Measurements from ENCODE around the gene LEUTX. TPM values are rescaled to one million over a fixed set of nuclear protein-coding genes. Genes with fewer than 3 reads are reported as not detected.
"Not testable (repeated sequence)": the region's sequence is repeated elsewhere in the genome, so short reads cannot be mapped to it uniquely, and the experiment has no call there.

Gene LEUTX
- total and polyA plus RNA-seq, 7 experiments from 2014 or later: not detected

DNA sequence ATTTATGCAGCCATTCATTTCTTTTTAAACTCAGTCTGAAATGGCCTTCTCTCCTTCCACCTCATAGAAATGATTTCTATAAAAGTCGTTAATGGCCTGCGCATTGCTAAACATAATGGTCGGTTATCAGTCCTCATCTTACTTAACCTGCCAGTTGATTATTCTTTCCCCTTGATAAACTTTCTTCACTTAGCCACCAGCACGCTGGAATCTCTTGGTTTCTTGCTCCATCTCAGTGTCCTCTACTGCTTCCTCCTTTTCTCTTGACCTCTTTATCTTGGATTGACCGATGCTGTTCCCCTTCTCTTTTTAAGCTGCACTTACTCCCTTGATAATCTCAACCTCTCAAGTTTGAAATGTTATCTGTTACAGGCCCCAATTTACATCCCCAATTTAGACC lies 28.7 kb upstream of the LEUTX start:
- Histone ChIP-seq H3K36me3 (ENCODE audit: control insufficient read depth in 2 of 3, insufficient read depth in 3 of 3, low read length in 3 of 3) (no peaks in the 10 kb centered on the region), H3K9me3 (ENCODE audit: control insufficient read depth in 2 of 3, low read length in 3 of 3) (no peaks in the 10 kb centered on the region), H3K27ac (ENCODE audit: low read depth, low read length) (no peak overlapping the region), H3K27me3 (ENCODE audit: control insufficient read depth in 2 of 2, insufficient read depth in 2 of 2, low read length in 2 of 2) (no peaks in the 10 kb centered on the region), H3K4me3 (ENCODE audit: low read length) (no peak overlapping the region), H3K4me1 (ENCODE audit: control insufficient read depth in 2 of 2, insufficient read depth in 2 of 2, low read length in 2 of 2) (no peaks in the 10 kb centered on the region)
- Mint-ChIP-seq H3K9me3 (no peaks in the 10 kb centered on the region), H3K4me1 (peaks cover 0 to 3% (median 0%) of the 10 kb centered on the region in 7 donors), H3K4me3 (no peak overlapping the region), H3K27me3 (peaks cover 0 to 16% (median 6%) of the 10 kb centered on the region in 5 donors), H3K36me3 (peaks cover 0 to 2% (median 0%) of the 10 kb centered on the region in 5 donors), H3K27ac (no peak overlapping the region)
- ATAC-seq (no peak), DNase-seq (no peak)
- ChIA-PET CTCF (no interaction called here), POLR2A (no interaction called here)
- intact Hi-C loops (cut with micrococcal nuclease): no loop called here

DNA sequence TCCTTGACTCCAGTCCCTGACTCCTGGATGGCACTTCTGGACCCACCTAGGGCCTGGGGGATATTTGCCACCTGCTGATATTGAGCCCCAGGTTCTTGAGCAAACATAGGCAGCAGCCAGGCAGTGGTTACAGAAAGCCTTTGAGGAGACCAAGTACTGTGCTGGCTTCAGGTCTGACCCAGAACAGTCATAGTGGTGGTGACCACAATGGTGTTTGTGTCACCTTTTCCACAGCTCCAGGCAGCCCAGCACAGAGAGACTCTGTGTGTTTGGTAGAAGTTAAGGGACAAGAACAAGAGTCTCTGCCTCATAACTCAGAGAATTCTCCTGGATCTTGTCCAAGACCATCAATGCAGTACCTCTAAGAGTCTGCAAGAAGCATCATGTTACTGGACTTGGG lies 26.3 kb upstream of the LEUTX start:
- H3K4me3 Mint-ChIP-seq: no peak overlapping the region
- Histone ChIP-seq H3K27me3 (ENCODE audit: control insufficient read depth in 2 of 2, insufficient read depth in 2 of 2, low read length in 2 of 2) (no peaks in the 10 kb centered on the region), H3K27ac (ENCODE audit: low read depth, low read length) (no peak overlapping the region), H3K36me3 (ENCODE audit: control insufficient read depth in 2 of 3, insufficient read depth in 3 of 3, low read length in 3 of 3) (no peaks in the 10 kb centered on the region), H3K9me3 (ENCODE audit: control insufficient read depth in 2 of 3, low read length in 3 of 3) (no peaks in the 10 kb centered on the region), H3K4me1 (ENCODE audit: control insufficient read depth in 2 of 2, insufficient read depth in 2 of 2, low read length in 2 of 2) (no peaks in the 10 kb centered on the region), H3K4me3 (ENCODE audit: low read length) (no peak overlapping the region)
- POLR2A ChIA-PET: no interaction called here
- DNase-seq: no peak
- CTCF ChIA-PET: no interaction called here
- no peak overlapping the region for H3K27ac Mint-ChIP-seq
- no peaks in the 10 kb centered on the region for H3K9me3 Mint-ChIP-seq
- H3K27me3 Mint-ChIP-seq: peaks cover 0 to 13% (median 8%) of the 10 kb centered on the region in 5 donors
- peaks cover 0 to 2% (median 0%) of the 10 kb centered on the region in 5 donors for H3K36me3 Mint-ChIP-seq
- intact Hi-C loops (cut with micrococcal nuclease): no loop called here
- H3K4me1 Mint-ChIP-seq: no peaks in the 10 kb centered on the region
- ATAC-seq: no peak

GRCh38 chr19:39752795-39753194 lies 25.9 kb upstream of the LEUTX start:
- H3K4me1 ChIP-seq (ENCODE audit: control insufficient read depth in 2 of 2, insufficient read depth in 2 of 2, low read length in 2 of 2): no peaks in the 10 kb centered on the region
- H3K9me3 ChIP-seq (ENCODE audit: control insufficient read depth in 2 of 3, low read length in 3 of 3): no peaks in the 10 kb centered on the region
- Mint-ChIP-seq H3K27ac (no peak overlapping the region), H3K4me3 (no peak overlapping the region), H3K4me1 (no peaks in the 10 kb centered on the region), H3K9me3 (no peaks in the 10 kb centered on the region), H3K36me3 (peaks cover 0 to 2% (median 0%) of the 10 kb centered on the region in 5 donors), H3K27me3 (peaks cover 2 to 15% (median 8%) of the 10 kb centered on the region in 5 donors)
- H3K4me3 ChIP-seq (ENCODE audit: low read length): no peak overlapping the region
- CTCF ChIA-PET: no interaction called here
- H3K36me3 ChIP-seq (ENCODE audit: control insufficient read depth in 2 of 3, insufficient read depth in 3 of 3, low read length in 3 of 3): no peaks in the 10 kb centered on the region
- no peaks in the 10 kb centered on the region for H3K27me3 ChIP-seq (ENCODE audit: control insufficient read depth in 2 of 2, insufficient read depth in 2 of 2, low read length in 2 of 2)
- DNase-seq (no peak), ATAC-seq (no peak)
- intact Hi-C loops (cut with micrococcal nuclease): no loop called here
- H3K27ac ChIP-seq (ENCODE audit: low read depth, low read length): no peak overlapping the region
- POLR2A ChIA-PET: interaction anchor here (1.1 kb wide), 1 partner anchor 76 kb away, joined by 4 read pairs; no protein-coding TSS in a partner anchor

GRCh38 chr19:39754544-39754943 lies 24.1 kb upstream of the LEUTX start:
- Mint-ChIP-seq H3K9me3 (no peaks in the 10 kb centered on the region), H3K27ac (no peak overlapping the region), H3K4me3 (no peak overlapping the region), H3K27me3 (peaks cover 5 to 22% (median 12%) of the 10 kb centered on the region in 5 donors), H3K4me1 (no peaks in the 10 kb centered on the region), H3K36me3 (peaks cover 0 to 2% (median 0%) of the 10 kb centered on the region in 5 donors)
- Histone ChIP-seq H3K36me3 (ENCODE audit: control insufficient read depth in 2 of 3, insufficient read depth in 3 of 3, low read length in 3 of 3) (no peaks in the 10 kb centered on the region), H3K9me3 (ENCODE audit: control insufficient read depth in 2 of 3, low read length in 3 of 3) (no peaks in the 10 kb centered on the region), H3K27me3 (ENCODE audit: control insufficient read depth in 2 of 2, insufficient read depth in 2 of 2, low read length in 2 of 2) (no peaks in the 10 kb centered on the region), H3K27ac (ENCODE audit: low read depth, low read length) (no peak overlapping the region), H3K4me3 (ENCODE audit: low read length) (no peak overlapping the region), H3K4me1 (ENCODE audit: control insufficient read depth in 2 of 2, insufficient read depth in 2 of 2, low read length in 2 of 2) (no peaks in the 10 kb centered on the region)
- CTCF ChIA-PET: interaction anchor here (1.5 kb wide), 1 partner anchor 10 kb away, joined by 4 read pairs; no protein-coding TSS in a partner anchor
- no peak for ATAC-seq
- intact Hi-C loops (cut with micrococcal nuclease): no loop called here
- POLR2A ChIA-PET: no interaction called here
- no peak for DNase-seq

- Histone ChIP-seq H3K9me3 (ENCODE audit: control insufficient read depth in 2 of 3, low read length in 3 of 3) (no peaks in the 10 kb centered on the region), H3K4me1 (ENCODE audit: control insufficient read depth in 2 of 2, insufficient read depth in 2 of 2, low read length in 2 of 2) (no peaks in the 10 kb centered on the region), H3K4me3 (ENCODE audit: low read length) (no peak overlapping the region), H3K27me3 (ENCODE audit: control insufficient read depth in 2 of 2, insufficient read depth in 2 of 2, low read length in 2 of 2) (no peaks in the 10 kb centered on the region), H3K36me3 (ENCODE audit: control insufficient read depth in 2 of 3, insufficient read depth in 3 of 3, low read length in 3 of 3) (no peaks in the 10 kb centered on the region), H3K27ac (ENCODE audit: low read depth, low read length) (no peak overlapping the region)
- no peak for ATAC-seq
- Mint-ChIP-seq H3K4me1 (peaks cover 0 to 4% (median 0%) of the 10 kb centered on the region in 7 donors), H3K27ac (no peak overlapping the region), H3K9me3 (no peaks in the 10 kb centered on the region), H3K36me3 (peaks cover 0 to 2% (median 0%) of the 10 kb centered on the region in 5 donors), H3K4me3 (no peak overlapping the region), H3K27me3 (peaks cover 5 to 22% (median 15%) of the 10 kb centered on the region in 5 donors)
- ChIA-PET CTCF (no interaction called here), POLR2A (no interaction called here)
- DNase-seq: no peak
- intact Hi-C loops (cut with micrococcal nuclease): no loop called here
Measured at GRCh38 chr19:39754971-39755370, 23.7 kb upstream of the LEUTX start.

- Histone ChIP-seq H3K4me1 (ENCODE audit: control insufficient read depth in 2 of 2, insufficient read depth in 2 of 2, low read length in 2 of 2) (no peaks in the 10 kb centered on the region), H3K36me3 (ENCODE audit: control insufficient read depth in 2 of 3, insufficient read depth in 3 of 3, low read length in 3 of 3) (no peaks in the 10 kb centered on the region), H3K27ac (ENCODE audit: low read depth, low read length) (no peak overlapping the region), H3K4me3 (ENCODE audit: low read length) (no peak overlapping the region), H3K27me3 (ENCODE audit: control insufficient read depth in 2 of 2, insufficient read depth in 2 of 2, low read length in 2 of 2) (no peaks in the 10 kb centered on the region), H3K9me3 (ENCODE audit: control insufficient read depth in 2 of 3, low read length in 3 of 3) (no peaks in the 10 kb centered on the region)
- Mint-ChIP-seq H3K27ac (no peak overlapping the region), H3K4me3 (no peak overlapping the region), H3K9me3 (no peaks in the 10 kb centered on the region), H3K36me3 (no peaks in the 10 kb centered on the region), H3K27me3 (peaks cover 5 to 24% (median 14%) of the 10 kb centered on the region in 5 donors), H3K4me1 (peaks cover 0 to 4% (median 0%) of the 10 kb centered on the region in 7 donors)
- ATAC-seq (no peak), DNase-seq (no peak)
- CTCF ChIA-PET: interaction anchor here (1.4 kb wide), 1 partner anchor 85 kb away, joined by 3 read pairs; no protein-coding TSS in a partner anchor
- POLR2A ChIA-PET: interaction anchor here (0.6 kb wide), 1 partner anchor 75 kb away, joined by 3 read pairs; the partner anchor contains the start of gene DYRK1B
- intact Hi-C loops (cut with micrococcal nuclease): no loop called here
Measured at GRCh38 chr19:39759457-39760184, 19.0 kb upstream of the LEUTX start.

DNA sequence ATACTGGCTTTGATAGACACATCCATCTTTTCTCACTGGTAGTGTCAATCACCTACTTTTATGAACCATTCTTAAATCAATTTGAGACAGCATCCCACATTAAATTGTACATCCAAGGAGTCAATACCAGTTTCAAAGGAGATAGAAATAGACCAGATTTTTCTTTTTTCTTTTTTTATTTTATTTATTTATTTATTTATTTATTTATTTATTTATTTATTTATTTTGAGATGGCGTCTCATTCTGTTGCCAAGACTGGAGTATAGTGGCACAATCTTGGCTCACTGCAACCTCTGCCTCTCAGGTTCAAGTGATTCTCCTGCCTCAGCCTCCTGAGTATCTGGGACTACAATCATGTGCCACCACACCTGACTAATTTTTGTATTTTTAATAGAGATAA lies 16.8 kb upstream of the LEUTX start:
- DNase-seq; H3K27ac Mint-ChIP-seq; H3K36me3 Mint-ChIP-seq; H3K9me3 ChIP-seq (ENCODE audit: control insufficient read depth in 2 of 3, low read length in 3 of 3); H3K27me3 ChIP-seq (ENCODE audit: control insufficient read depth in 2 of 2, insufficient read depth in 2 of 2, low read length in 2 of 2); H3K4me1 ChIP-seq (ENCODE audit: control insufficient read depth in 2 of 2, insufficient read depth in 2 of 2, low read length in 2 of 2); H3K9me3 Mint-ChIP-seq; CTCF ChIA-PET; H3K4me1 Mint-ChIP-seq; ATAC-seq; H3K4me3 Mint-ChIP-seq; H3K27ac ChIP-seq (ENCODE audit: low read depth, low read length); H3K4me3 ChIP-seq (ENCODE audit: low read length); H3K36me3 ChIP-seq (ENCODE audit: control insufficient read depth in 2 of 3, insufficient read depth in 3 of 3, low read length in 3 of 3); intact Hi-C loops (cut with micrococcal nuclease); POLR2A ChIA-PET: not testable (repeated sequence)
- peaks cover 2 to 18% (median 12%) of the 10 kb centered on the region in 5 donors for H3K27me3 Mint-ChIP-seq

Data from naive thymus-derived CD4-positive, alpha-beta T cell (primary cell).